NCI-H2107 treated with DMSO at 0.1 percent for 48 hours (cell line): Measurements from ENCODE around the gene NME5.
"Not testable (repeated sequence)": the region's sequence is repeated elsewhere in the genome, so short reads cannot be mapped to it uniquely, and the experiment has no call there.

Experiments
- DNase-seq: peaks from one replicate; lab custom pipeline; 2025; ENCODE audit not compliant: unreplicated experiment; lab: John Stamatoyannopoulos, UW

Gene NME5

GRCh38 chr5:138138949-138139780 lies at the start of gene NME5:
Gene NME5, minus strand, starts transcription at chr5:138139428. Its CDS starts 648 bp downstream, at chr5:138138780.
- peak; percentile 33 for DNase-seq

- DNase-seq = no peak
Observed at GRCh38 chr5:138188626-138189025, 49.4 kb upstream of the NME5 start.

GRCh38 chr5:138186002-138186447 lies 46.8 kb upstream of the NME5 start:
- DNase-seq = no peak

GRCh38 chr5:138182808-138183207 lies 43.6 kb upstream of the NME5 start:
- DNase-seq = no peak

GRCh38 chr5:138180841-138181240 lies 41.6 kb upstream of the NME5 start:
- no peak for DNase-seq

- DNase-seq = peak; percentile 7
Observed at GRCh38 chr5:138180183-138180782, 41.1 kb upstream of the NME5 start.

- DNase-seq = no peak
Observed at GRCh38 chr5:138179277-138179857, 40.1 kb upstream of the NME5 start.

- DNase-seq = peak; percentile 93
Observed at GRCh38 chr5:138178516-138179276, 39.5 kb upstream of the NME5 start, which contains the start of the genes BRD8 and KIF20A. Gene BRD8, minus strand, starts transcription at chr5:138178630. Its CDS starts 16 bp downstream, at chr5:138178614. Gene KIF20A, plus strand, starts transcription at chr5:138179112. Its CDS starts 569 bp downstream, at chr5:138179681.

- no peak for DNase-seq
Observed at GRCh38 chr5:138177941-138178515, 38.8 kb upstream of the NME5 start.

- DNase-seq = no peak
Observed at GRCh38 chr5:138170299-138170698, 31.1 kb upstream of the NME5 start.

GRCh38 chr5:138169124-138169523 lies 29.9 kb upstream of the NME5 start:
- DNase-seq = no peak

GRCh38 chr5:138163721-138164120 lies 24.5 kb upstream of the NME5 start:
- DNase-seq = no peak

GRCh38 chr5:138160706-138161105 lies 21.5 kb upstream of the NME5 start:
- DNase-seq = no peak

GRCh38 chr5:138159666-138160065 lies 20.4 kb upstream of the NME5 start:
- no peak for DNase-seq

GRCh38 chr5:138157626-138158025 lies 18.4 kb upstream of the NME5 start:
- DNase-seq = no peak

GRCh38 chr5:138155977-138156376 lies 16.7 kb upstream of the NME5 start:
- not testable (repeated sequence) for DNase-seq

- no peak for DNase-seq
Observed at GRCh38 chr5:138149530-138149929, 10.3 kb upstream of the NME5 start.

GRCh38 chr5:138148811-138149210 lies 9.6 kb upstream of the NME5 start:
- no peak for DNase-seq

GRCh38 chr5:138143578-138143977 lies 4.3 kb upstream of the NME5 start:
- not testable (repeated sequence) for DNase-seq

GRCh38 chr5:138141734-138142133 lies 2.5 kb upstream of the NME5 start:
- no peak for DNase-seq

GRCh38 chr5:138140268-138140667 lies 1.0 kb upstream of the NME5 start:
- DNase-seq = no peak
